HEK293T (cell line): ENCODE measurements around the gene PRKCE.

Experiments used
- CTCF ChIA-PET: fragments of 350-600 bp; formaldehyde crosslinking; extraction: SDS; loops from one replicate; lab custom pipeline; 2021; ENCODE audit warnings: antibody characterized with exemption, inconsistent platforms; lab: Yijun Ruan, JAX
- POLR2A ChIA-PET: fragments of 350-600 bp; formaldehyde crosslinking; extraction: SDS; loops from one replicate; lab custom pipeline; 2020; ENCODE audit warnings: antibody characterized with exemption, inconsistent platforms; lab: Yijun Ruan, JAX
- DNase-seq: peaks from one replicate; pipeline ENCODE4 v3.0.0; 2012; ENCODE audit warnings: mixed read lengths; ENCODE audit errors: extremely low spot score
- ARNT ChIP-seq: fragments of 450-650 bp; IDR thresholded peaks from 2 replicates; pipeline ENCODE4 v1.6.1; 2017; ENCODE audit warnings: mild to moderate bottlenecking
- BHLHE40 ChIP-seq: fragments of 450-650 bp; IDR thresholded peaks from 2 replicates; pipeline ENCODE4 v1.6.1; 2016; ENCODE audit warnings: mild to moderate bottlenecking, moderate library complexity, borderline replicate concordance
- CTBP1 ChIP-seq: fragments of 450-650 bp; IDR thresholded peaks from 2 replicates; pipeline ENCODE4 v1.6.1; 2016; ENCODE audit warnings: borderline replicate concordance
- ELF4 ChIP-seq: fragments of 450-650 bp; IDR thresholded peaks from 2 replicates; pipeline ENCODE4 v1.6.1; 2017; ENCODE audit warnings: antibody characterized with exemption
- FOXA1 ChIP-seq: fragments of 450-650 bp; IDR thresholded peaks from 2 replicates; pipeline ENCODE4 v1.6.1; 2016; ENCODE audit warnings: mild to moderate bottlenecking
- FOXK2 ChIP-seq: fragments of 450-650 bp; IDR thresholded peaks from 2 replicates; pipeline ENCODE4 v1.6.1; 2016; ENCODE audit warnings: mild to moderate bottlenecking
- FOXM1 ChIP-seq: fragments of 450-650 bp; IDR thresholded peaks from 2 replicates; pipeline ENCODE4 v1.6.1; 2017; ENCODE audit warnings: mild to moderate bottlenecking, borderline replicate concordance
- HDGF ChIP-seq: fragments of 450-650 bp; IDR thresholded peaks from 2 replicates; pipeline ENCODE4 v1.6.1; 2017; ENCODE audit warnings: antibody characterized with exemption, borderline replicate concordance
- L3MBTL2 ChIP-seq: fragments of 450-650 bp; conservative IDR thresholded peaks from 2 replicates; pipeline ENCODE4 v1.6.1; 2016; ENCODE audit warnings: mild to moderate bottlenecking
- LEF1 ChIP-seq: fragments of 450-650 bp; IDR thresholded peaks from 2 replicates; pipeline ENCODE4 v1.6.1; 2017; ENCODE audit warnings: mild to moderate bottlenecking, borderline replicate concordance
- NFRKB ChIP-seq: fragments of 450-650 bp; IDR thresholded peaks from 2 replicates; pipeline ENCODE4 v1.6.1; 2016; ENCODE audit warnings: mild to moderate bottlenecking, moderate library complexity
- PKNOX1 ChIP-seq: fragments of 450-650 bp; IDR thresholded peaks from 2 replicates; pipeline ENCODE4 v1.6.1; 2016
- SP1 ChIP-seq: fragments of 450-650 bp; IDR thresholded peaks from 2 replicates; pipeline ENCODE4 v1.6.1; 2017
- SUZ12 ChIP-seq: fragments of 450-650 bp; IDR thresholded peaks from 2 replicates; pipeline ENCODE4 v1.6.1; 2016; ENCODE audit warnings: mild to moderate bottlenecking
- TARDBP ChIP-seq: fragments of 450-650 bp; IDR thresholded peaks from 2 replicates; pipeline ENCODE4 v1.6.1; 2016
- ZNF384 ChIP-seq: fragments of 450-650 bp; IDR thresholded peaks from 2 replicates; pipeline ENCODE4 v1.6.1; 2016

PRKCE gene

GRCh38 chr2:45899926-45900325 lies 248.5 kb downstream of the PRKCE start:
- CTCF ChIA-PET: no interaction called here
- POLR2A ChIA-PET: no interaction called here
- DNase-seq: no peak
- TF ChIP-seq FOXA1 (no peak), TARDBP (no peak), ARNT (no peak), HDGF (no peak), ELF4 (no peak), ZNF384 (no peak), CTBP1 (no peak), FOXK2 (no peak), L3MBTL2 (no peak), FOXM1 (no peak), SUZ12 (no peak), PKNOX1 (no peak), BHLHE40 (no peak), LEF1 (no peak), NFRKB (no peak), SP1 (no peak)

- DNase-seq: no peak
- TF ChIP-seq PKNOX1 (no peak), CTBP1 (no peak)
- CTCF ChIA-PET: interaction anchor here (0.6 kb wide), 1 partner anchor 1677 kb away, joined by 6 read pairs; no protein-coding TSS in a partner anchor
- POLR2A ChIA-PET: no interaction called here
Observed at GRCh38 chr2:45901468-45902032, 250.1 kb downstream of the PRKCE start.

- ChIA-PET CTCF (no interaction called here), POLR2A (no interaction called here)
- TF ChIP-seq FOXA1 (no peak), ELF4 (no peak), PKNOX1 (no peak), BHLHE40 (no peak), TARDBP (no peak), HDGF (no peak), L3MBTL2 (no peak), LEF1 (no peak), ARNT (no peak), NFRKB (no peak), FOXM1 (no peak), CTBP1 (no peak), ZNF384 (no peak), SP1 (no peak)
- DNase-seq: no peak
Observed at GRCh38 chr2:45902380-45902779, 250.9 kb downstream of the PRKCE start.

GRCh38 chr2:45902781-45903375 lies 251.4 kb downstream of the PRKCE start:
- TF ChIP-seq SP1 (no peak), SUZ12 (no peak), FOXA1 (no peak), FOXK2 (no peak), BHLHE40 (no peak), L3MBTL2 (no peak), CTBP1 (no peak), ELF4 (no peak), LEF1 (no peak), HDGF (no peak), ZNF384 (no peak), ARNT (no peak), FOXM1 (no peak), NFRKB (no peak), PKNOX1 (no peak)
- ChIA-PET CTCF (no interaction called here), POLR2A (no interaction called here)
- DNase-seq: no peak

- ChIA-PET CTCF (interaction anchor here (0.8 kb wide), 1 partner anchor 89 kb away, joined by 4 read pairs; no protein-coding TSS in a partner anchor), POLR2A (no interaction called here)
- TF ChIP-seq ZNF384 (no peak), ELF4 (no peak), NFRKB (no peak), BHLHE40 (no peak), FOXK2 (no peak), SUZ12 (no peak), FOXA1 (no peak), TARDBP (no peak), L3MBTL2 (no peak), LEF1 (no peak), CTBP1 (no peak), HDGF (no peak), FOXM1 (no peak), SP1 (no peak), PKNOX1 (no peak), ARNT (no peak)
- no peak for DNase-seq
Observed at GRCh38 chr2:45904267-45904945, 252.9 kb downstream of the PRKCE start.
